IPS-11a (cell line): ENCODE results near the gene TAS2R16.
"Not testable (repeated sequence)": the region's sequence is repeated elsewhere in the genome, so short reads cannot be mapped to it uniquely, and the experiment has no call there.

ENCODE experiments used
- H3K4me3 ChIP-seq: one replicate; pipeline ENCODE4 v1.5.1; 2013; ENCODE audit warnings: low read depth, low read length, control low read depth

Gene TAS2R16

DNA sequence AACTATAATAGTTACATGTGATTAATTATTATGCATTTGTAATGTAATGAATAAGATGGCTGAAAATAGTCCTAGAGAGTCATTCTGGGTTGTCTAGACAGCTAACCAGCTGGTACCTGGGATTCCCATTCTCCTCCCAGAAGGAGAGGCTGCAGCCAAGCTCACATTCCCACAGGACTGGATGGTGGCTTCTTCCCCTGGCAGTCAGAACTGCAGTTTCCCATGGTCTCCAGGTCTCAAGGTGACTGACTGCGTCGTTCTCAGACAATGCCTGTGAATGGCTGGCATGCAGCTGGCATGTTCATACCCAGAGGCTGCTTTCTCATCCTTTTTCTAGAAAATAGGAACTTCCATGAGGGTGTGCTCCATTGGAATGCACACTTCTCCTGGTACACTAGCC is 21.3 kb downstream of the TAS2R16 start:
- H3K4me3 ChIP-seq: no peak overlapping the region

DNA sequence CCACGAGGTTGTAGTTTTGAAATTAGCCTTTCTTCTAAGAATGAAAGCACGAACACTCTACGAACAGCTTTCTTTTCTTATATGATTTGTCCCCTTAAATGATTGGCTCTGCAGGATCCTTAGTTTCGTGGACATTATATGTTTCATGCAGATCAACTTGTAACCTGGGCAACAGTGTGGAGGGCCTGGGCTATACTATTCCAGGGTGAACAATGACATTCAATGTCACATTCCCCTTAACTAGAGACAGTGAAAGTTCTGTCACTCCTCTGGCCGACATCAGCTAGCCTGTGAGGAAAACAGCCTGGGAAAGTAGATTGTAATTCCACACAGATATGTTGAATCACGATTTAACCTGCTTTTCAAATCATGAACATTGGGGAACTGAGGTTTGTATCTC is 23.4 kb downstream of the TAS2R16 start:
- no peak overlapping the region for H3K4me3 ChIP-seq

DNA sequence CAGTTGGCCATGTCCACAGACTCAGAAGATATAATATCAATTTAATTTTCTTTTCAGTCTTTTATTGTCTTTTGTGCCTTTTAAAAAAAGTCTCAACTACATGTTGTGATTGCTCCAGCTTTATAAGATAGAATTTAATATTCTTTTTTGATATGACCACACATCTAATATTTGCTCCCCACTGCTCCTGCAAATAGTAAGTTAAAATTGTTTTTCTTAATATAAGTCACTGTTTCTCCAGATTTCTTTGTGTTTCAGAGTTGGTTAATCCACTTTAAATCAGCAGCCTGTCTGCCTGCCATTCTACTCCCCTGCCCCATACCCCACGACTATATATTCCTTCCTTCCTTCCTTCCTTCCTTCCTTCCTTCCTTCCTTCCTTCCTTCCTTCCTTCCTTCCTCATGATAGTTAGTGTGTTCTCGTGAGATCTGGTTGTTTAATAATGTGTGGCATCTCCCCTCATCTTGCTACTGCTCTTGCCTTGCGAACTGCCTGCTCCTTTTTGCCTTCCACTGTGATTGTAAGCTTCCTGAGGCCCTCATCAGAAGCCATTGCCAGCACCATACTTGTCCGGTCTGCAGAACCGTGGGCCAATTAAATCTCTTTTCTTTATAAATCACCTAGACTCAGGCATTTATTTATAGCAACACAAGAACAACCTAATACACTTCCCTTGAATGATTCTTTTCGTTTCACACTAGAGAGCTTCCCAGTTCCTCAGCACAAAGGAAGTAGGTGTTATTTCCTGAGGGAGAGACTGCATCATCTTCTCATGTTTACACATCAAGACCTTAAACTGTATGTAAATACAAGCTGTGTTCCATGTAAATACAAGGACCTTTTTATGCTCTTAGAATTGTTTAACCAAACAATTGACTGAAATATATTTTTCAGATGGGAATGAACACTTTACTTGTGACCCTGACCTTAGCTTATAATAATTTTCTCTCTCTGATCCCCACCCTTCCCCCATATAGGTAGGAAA is 24.5 kb downstream of the TAS2R16 start:
- no peak overlapping the region for H3K4me3 ChIP-seq

DNA sequence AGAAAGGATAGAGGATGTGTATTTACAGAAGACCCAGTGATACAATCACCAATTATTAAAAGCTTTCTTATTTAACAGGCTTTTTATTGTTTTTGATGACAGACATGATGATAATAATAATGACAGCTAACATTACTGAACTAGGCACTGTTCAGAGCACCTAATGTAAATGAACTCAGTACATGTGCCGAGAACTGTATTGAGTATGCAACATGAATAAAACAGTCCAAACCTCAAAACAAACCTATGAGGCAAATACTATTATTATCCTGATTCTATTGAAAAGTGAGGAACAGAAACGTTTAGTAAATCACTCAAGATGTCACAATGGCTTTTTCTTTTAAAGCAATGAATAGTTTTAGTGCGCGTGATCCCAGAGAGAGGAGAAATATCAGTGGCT is 27.1 kb downstream of the TAS2R16 start:
- H3K4me3 ChIP-seq: no peak overlapping the region

DNA sequence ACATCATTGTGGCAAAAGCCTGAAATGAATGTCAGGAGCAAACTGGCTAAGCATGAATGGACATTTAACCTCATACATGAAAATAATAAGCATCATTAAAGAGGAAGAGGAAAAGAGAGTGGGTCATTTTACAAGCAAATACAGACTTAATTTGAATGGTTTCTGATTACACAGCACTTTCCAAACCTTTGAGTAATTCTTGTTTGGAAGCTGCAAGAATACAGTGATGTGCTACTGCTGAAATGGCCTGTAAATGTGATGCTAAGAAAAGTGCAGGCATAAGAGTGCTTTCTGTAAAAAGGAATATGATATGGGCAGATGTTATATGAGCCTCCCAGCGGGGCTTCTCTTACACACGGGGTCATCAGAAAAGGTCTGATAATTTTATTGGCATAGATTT is 30.2 kb downstream of the TAS2R16 start:
- H3K4me3 ChIP-seq: no peak overlapping the region

DNA sequence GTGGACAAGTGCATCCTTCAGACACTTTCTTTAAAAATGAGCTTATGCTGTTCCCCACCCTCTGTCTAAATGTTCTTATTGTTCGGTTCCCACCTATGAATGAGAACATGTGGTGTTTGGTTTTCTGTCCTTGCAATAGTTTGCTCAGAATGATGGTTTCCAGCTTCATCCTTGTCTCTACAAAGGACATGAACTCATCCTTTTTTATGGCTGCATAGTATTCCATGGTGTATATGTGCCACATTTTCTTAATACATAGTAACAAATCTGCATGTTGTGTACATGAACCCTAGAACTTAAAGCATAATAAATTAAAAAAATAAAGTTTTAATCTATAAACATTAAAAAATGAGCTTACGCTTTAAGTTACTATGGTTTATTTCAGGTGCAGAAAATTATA is 41.8 kb downstream of the TAS2R16 start:
- H3K4me3 ChIP-seq: not testable (repeated sequence)

DNA sequence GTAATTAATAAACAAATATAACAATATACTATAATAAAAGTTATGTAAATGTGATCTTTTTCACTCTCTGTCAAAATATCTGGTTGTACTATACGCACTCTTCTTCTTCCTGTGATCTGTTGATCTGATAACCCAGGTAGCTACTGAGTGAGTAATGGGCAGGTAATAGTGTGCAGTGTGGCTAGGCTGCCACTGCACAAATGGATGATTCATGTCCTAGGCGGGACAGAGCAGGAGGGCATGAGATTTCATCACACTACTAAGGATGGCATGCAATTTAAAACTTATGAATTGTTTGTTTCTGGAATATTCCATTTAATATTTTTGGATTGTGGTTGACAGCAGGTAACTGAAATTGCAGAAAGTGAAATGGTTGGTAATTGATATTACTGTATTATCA is 44.5 kb downstream of the TAS2R16 start:
- H3K4me3 ChIP-seq: no peak overlapping the region

DNA sequence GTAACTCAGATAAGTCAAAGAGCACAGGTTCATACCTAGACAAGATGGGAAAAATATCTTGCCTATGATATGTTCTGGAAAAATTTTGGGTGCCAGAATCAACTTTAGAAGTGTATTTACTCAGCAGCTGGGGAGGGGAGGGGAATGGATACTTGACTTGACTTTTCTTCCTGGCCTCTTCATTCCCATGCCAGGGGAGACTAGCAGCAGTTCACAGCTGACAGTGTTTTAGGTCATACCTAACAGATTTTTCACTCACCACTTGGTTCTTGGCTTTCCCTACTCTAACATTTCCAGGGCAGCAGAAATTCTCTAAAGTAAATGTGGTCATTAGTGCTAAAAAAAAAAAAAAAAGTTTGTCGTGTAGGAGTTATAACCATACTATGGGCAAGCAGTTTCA is 46.3 kb downstream of the TAS2R16 start:
- H3K4me3 ChIP-seq: no peak overlapping the region
